ENCODE measurements around the gene MDP1. TPM values are rescaled to one million over a fixed set of nuclear protein-coding genes. Genes with fewer than 3 reads are reported as not detected.
A peak's percentile ranks its signal among the peaks of the same experiment; 100 is the strongest.

MDP1 gene
- total and polyA plus RNA-seq, 10 of the 15 experiments (the other 5 are each of a cell fraction or from before 2014, with no cell fraction given): 10.4 to 45.8 (median 23.5) TPM

DNA sequence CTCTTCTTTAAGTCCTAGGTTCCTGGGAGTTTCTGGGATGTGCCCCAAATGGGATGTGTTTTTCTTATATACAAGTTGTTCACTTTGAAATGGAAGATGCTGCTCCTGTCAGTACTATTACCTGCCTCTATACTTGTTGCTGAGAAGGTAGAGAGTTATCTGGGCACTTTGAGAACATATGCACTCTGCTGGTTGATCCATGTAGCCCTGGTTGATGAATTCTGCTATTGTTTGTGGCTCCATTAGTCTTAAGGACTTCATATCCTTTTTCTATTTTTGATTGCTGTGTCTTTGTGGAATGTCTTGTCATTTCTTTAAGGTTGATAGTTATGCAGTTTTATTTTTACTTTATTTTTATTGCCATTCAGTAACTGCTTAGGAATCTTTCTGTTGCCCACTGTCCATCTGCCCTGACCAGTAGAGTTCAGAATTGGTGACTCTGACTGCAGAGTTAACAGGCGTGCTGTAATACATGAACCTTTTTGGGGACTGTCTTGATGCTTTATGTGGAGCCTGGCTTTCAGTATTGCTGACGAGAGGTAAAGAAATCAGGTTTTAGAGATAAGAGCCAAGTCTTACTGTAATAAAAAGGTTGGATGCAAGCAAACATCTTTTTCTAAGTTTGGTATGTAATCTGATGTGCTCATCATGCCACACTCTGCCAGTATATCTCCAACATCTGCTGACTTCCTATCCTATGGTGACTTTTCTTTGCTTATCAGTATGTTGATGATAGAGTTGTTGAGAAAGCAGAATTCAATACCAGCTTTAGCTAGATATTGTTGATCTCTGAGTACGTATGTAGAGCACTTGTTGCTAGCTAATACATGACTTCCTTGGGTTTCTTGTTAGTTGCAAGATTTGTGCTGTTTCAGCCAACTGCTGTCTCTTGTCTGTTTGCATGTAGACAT, 18.5 kb upstream of the MDP1 start:
- no peak for ATAC-seq

DNA sequence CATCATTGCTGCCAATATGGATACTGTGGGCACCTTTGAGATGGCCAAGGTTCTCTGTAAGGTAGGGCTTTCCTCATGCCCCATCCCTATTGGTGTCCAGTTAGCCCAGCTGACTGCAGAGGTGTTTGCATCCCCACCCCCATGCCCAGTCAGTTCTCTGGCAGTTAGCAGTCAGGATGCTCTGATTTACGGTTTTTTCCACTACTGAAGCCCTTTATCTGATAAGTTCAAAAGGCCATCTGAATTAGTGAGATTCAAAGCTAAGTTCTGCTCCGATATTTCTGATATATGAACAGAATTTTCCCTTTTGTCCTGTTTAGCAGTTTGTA, 17.6 kb upstream of the MDP1 start:
- no peaks in the 10 kb centered on the region for H3K27me3 ChIP-seq (replicated peaks in 1 of 2; ENCODE audit: control insufficient read depth in 2 of 2, insufficient read depth in 2 of 2, low read length in 1 of 2)
- TF ChIP-seq EZH2 (IDR thresholded peaks at IDR 0.05; ENCODE audit: borderline replicate concordance, control insufficient read depth, low read depth, low read length): no peak
- TF ChIP-seq, protein P1, sequence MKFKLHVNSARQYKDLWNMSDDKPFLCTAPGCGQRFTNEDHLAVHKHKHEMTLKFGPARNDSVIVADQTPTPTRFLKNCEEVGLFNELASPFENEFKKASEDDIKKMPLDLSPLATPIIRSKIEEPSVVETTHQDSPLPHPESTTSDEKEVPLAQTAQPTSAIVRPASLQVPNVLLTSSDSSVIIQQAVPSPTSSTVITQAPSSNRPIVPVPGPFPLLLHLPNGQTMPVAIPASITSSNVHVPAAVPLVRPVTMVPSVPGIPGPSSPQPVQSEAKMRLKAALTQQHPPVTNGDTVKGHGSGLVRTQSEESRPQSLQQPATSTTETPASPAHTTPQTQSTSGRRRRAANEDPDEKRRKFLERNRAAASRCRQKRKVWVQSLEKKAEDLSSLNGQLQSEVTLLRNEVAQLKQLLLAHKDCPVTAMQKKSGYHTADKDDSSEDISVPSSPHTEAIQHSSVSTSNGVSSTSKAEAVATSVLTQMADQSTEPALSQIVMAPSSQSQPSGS (IDR thresholded peaks at IDR 0.05; ENCODE audit: low read length): no peak
- TF ChIP-seq, protein P2, sequence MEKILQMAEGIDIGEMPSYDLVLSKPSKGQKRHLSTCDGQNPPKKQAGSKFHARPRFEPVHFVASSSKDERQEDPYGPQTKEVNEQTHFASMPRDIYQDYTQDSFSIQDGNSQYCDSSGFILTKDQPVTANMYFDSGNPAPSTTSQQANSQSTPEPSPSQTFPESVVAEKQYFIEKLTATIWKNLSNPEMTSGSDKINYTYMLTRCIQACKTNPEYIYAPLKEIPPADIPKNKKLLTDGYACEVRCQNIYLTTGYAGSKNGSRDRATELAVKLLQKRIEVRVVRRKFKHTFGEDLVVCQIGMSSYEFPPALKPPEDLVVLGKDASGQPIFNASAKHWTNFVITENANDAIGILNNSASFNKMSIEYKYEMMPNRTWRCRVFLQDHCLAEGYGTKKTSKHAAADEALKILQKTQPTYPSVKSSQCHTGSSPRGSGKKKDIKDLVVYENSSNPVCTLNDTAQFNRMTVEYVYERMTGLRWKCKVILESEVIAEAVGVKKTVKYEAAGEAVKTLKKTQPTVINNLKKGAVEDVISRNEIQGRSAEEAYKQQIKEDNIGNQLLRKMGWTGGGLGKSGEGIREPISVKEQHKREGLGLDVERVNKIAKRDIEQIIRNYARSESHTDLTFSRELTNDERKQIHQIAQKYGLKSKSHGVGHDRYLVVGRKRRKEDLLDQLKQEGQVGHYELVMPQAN (conservative IDR thresholded peaks at IDR 0.05): no peak
- TF ChIP-seq NFIC (IDR thresholded peaks at IDR 0.05; ENCODE audit: low read depth, low read length): no peak
- TF ChIP-seq GATAD2B (conservative IDR thresholded peaks at IDR 0.05; ENCODE audit: low read depth): no peak
- DNase-seq (ENCODE audit: low read depth, low spot score) (no peak), FAIRE-seq (no peak), ATAC-seq (peak; percentile 25)
- intact Hi-C loops (cut with micrococcal nuclease; ENCODE audit: unreplicated experiment): no loop called here
- ChIA-PET RAD21 (ENCODE audit: unreplicated experiment) (interaction anchor here (2.3 kb wide), 1 partner anchor 9 kb away, joined by 13 read pairs; the partner anchor contains the start of gene TINF2), CTCF (interaction anchor here (0.7 to 3.0 kb wide), 8 partner anchors 9 to 100 kb away, joined by 3 to 12 read pairs (median 4); partner anchors contain the start of genes CIDEB, MDP1, RABGGTA and TINF2), POLR2A (interaction anchor here (1.7 to 2.1 kb wide), 2 partner anchors 9 to 37 kb away, joined by 4 to 15 read pairs; partner anchors contain the start of gene TINF2), SMC1A (ENCODE audit: uncharacterized antibody, unreplicated experiment) (interaction anchor here (0.9 to 2.8 kb wide), 3 partner anchors 9 to 14 kb away, joined by 4 to 12 read pairs (median 6); partner anchors contain the start of gene TINF2)
- peak overlapping the region; percentile 92 for H3K9ac ChIP-seq (ENCODE audit: control insufficient read depth, insufficient read depth, low read length)
- 79% methylated on average over 2 of the region's 2 CpGs for WGBS (ENCODE audit: insufficient coverage, insufficient replicate concordance, low lambda C conversion rate, missing lambda C conversion rate)
- H3K4me2 ChIP-seq (ENCODE audit: control insufficient read depth, insufficient read depth): peak overlapping the region; percentile 93
- H3K4me3 ChIP-seq: peak overlapping the region; percentile 87
- H2AFZ ChIP-seq (ENCODE audit: control insufficient read depth, low read depth, low read length): no peak overlapping the region
- peaks cover 35% of the 10 kb centered on the region for H3K79me2 ChIP-seq (ENCODE audit: control insufficient read depth, insufficient read depth, low read length)
- BruUV-seq (replicated peaks): no TSS peak
- peaks cover 14% of the 10 kb centered on the region for H3K4me1 ChIP-seq (ENCODE audit: control insufficient read depth, insufficient read depth, low read length)
- peak overlapping the region; percentile 84; the same call in 1 of the 2 replicates for H3K27ac ChIP-seq (ENCODE audit: control insufficient read depth, insufficient read depth)
- no peaks in the 10 kb centered on the region for H3K9me3 ChIP-seq (replicated peaks; ENCODE audit: control insufficient read depth, insufficient read depth, low read length)
- peaks cover 4 to 28% of the 10 kb centered on the region in 2 experiments for H3K36me3 ChIP-seq (ENCODE audit: control insufficient read depth in 2 of 2, insufficient read depth in 2 of 2, low read length in 1 of 2)
- in situ Hi-C loops (cut with MboI): no loop called here
- H4K20me1 ChIP-seq (ENCODE audit: control insufficient read depth, insufficient read depth): no peaks in the 10 kb centered on the region

More for the DNA sequence above, 18.5 kb upstream of the MDP1 start:
- no peak overlapping the region for H2AFZ ChIP-seq (ENCODE audit: control insufficient read depth, low read depth, low read length)
- no peak overlapping the region for H3K9ac ChIP-seq (ENCODE audit: control insufficient read depth, insufficient read depth, low read length)
- ChIA-PET RAD21 (ENCODE audit: unreplicated experiment) (interaction anchor here (0.9 to 2.3 kb wide), 4 partner anchors 8 to 139 kb away, joined by 3 to 13 read pairs (median 4); partner anchors contain the start of gene TINF2), CTCF (interaction anchor here (0.7 to 3.0 kb wide), 13 partner anchors 8 to 126 kb away, joined by 3 to 12 read pairs (median 5); partner anchors contain the start of genes CHMP4A, CIDEB, MDP1 and RABGGTA), SMC1A (ENCODE audit: uncharacterized antibody, unreplicated experiment) (interaction anchor here (0.8 to 2.8 kb wide), 8 partner anchors 8 to 45 kb away, joined by 3 to 12 read pairs (median 4); partner anchors contain the start of genes MDP1, RABGGTA and TINF2), POLR2A (interaction anchor here (0.6 to 2.1 kb wide), 6 partner anchors 8 to 62 kb away, joined by 3 to 15 read pairs (median 4); partner anchors contain the start of genes MDP1 and TINF2)
- in situ Hi-C loops (cut with MboI): no loop called here
- no TSS peak for BruUV-seq (replicated peaks)
- no peak for TF ChIP-seq BACH1 (IDR thresholded peaks at IDR 0.05; ENCODE audit: borderline replicate concordance)
- TF ChIP-seq POU2F2 (IDR thresholded peaks at IDR 0.05; ENCODE audit: borderline replicate concordance, low read depth, low read length): no peak
- no peak for TF ChIP-seq SMARCA5 (IDR thresholded peaks at IDR 0.05)
- no peak for TF ChIP-seq YY1 (IDR thresholded peaks at IDR 0.05; ENCODE audit: low read depth, low read length)
- no peak for TF ChIP-seq MTA2 (IDR thresholded peaks at IDR 0.05; ENCODE audit: low read depth)
- H3K27me3 ChIP-seq (replicated peaks in 1 of 2; ENCODE audit: control insufficient read depth in 2 of 2, insufficient read depth in 2 of 2, low read length in 1 of 2): no peaks in the 10 kb centered on the region
- H3K4me2 ChIP-seq (ENCODE audit: control insufficient read depth, insufficient read depth): peak overlapping the region; percentile 93
- FAIRE-seq: no peak
- H4K20me1 ChIP-seq (ENCODE audit: control insufficient read depth, insufficient read depth): no peaks in the 10 kb centered on the region
- peaks cover 14% of the 10 kb centered on the region for H3K4me1 ChIP-seq (ENCODE audit: control insufficient read depth, insufficient read depth, low read length)
- intact Hi-C loops (cut with micrococcal nuclease; ENCODE audit: unreplicated experiment): no loop called here
- H3K79me2 ChIP-seq (ENCODE audit: control insufficient read depth, insufficient read depth, low read length): peaks cover 35% of the 10 kb centered on the region
- WGBS (ENCODE audit: insufficient coverage, insufficient replicate concordance, low lambda C conversion rate, missing lambda C conversion rate): 98% methylated on average over 3 of the region's 3 CpGs
- peak overlapping the region; percentile 87 for H3K4me3 ChIP-seq
- DNase-seq (ENCODE audit: low read depth, low spot score): no peak
- H3K9me3 ChIP-seq (replicated peaks; ENCODE audit: control insufficient read depth, insufficient read depth, low read length): no peaks in the 10 kb centered on the region
- H3K36me3 ChIP-seq (ENCODE audit: control insufficient read depth in 2 of 2, insufficient read depth in 2 of 2, low read length in 1 of 2): peaks cover 4 to 36% of the 10 kb centered on the region in 2 experiments
- H3K27ac ChIP-seq (ENCODE audit: control insufficient read depth, insufficient read depth): no peak overlapping the region

Measured in GM12878 (cell line).